OCI-LY7 (cell line): ENCODE measurements around the gene TASL. TPM values are rescaled to one million over a fixed set of nuclear protein-coding genes. Genes with fewer than 3 reads are reported as not detected.

Experiments used
- BruUV-seq: library from RNA; stranded (reverse); fragments of 400-500 nt; replicated peaks from 2 replicates; lab custom pipeline; 2021; lab: Mats Ljungman, UMichigan
- CTCF ChIA-PET: fragments of 300-600 bp; sonication (Branson Sonifier 250); formaldehyde crosslinking; loops from one replicate; lab custom pipeline; 2022; ENCODE audit warnings: antibody characterized with exemption; ENCODE audit not compliant: unreplicated experiment; lab: Charles Lee
- POLR2A ChIA-PET: fragments of 300-600 bp; sonication (Branson Sonifier 250); formaldehyde crosslinking; loops from one replicate; lab custom pipeline; 2022; ENCODE audit warnings: antibody characterized with exemption; lab: Charles Lee
- DNase-seq: peaks from one replicate; pipeline ENCODE4 v3.0.0-alpha.2; 2015; ENCODE audit warnings: low spot score
- H2AFZ ChIP-seq: fragments of 200-600 bp; sonication (generic), shearing (Covaris generic); 2 replicates; pipeline ENCODE4 v1.6.1; 2014; ENCODE audit warnings: mild to moderate bottlenecking, antibody characterized with exemption, low read length, moderate library complexity
- H3K27ac ChIP-seq: fragments of 200-600 bp; sonication (generic); 2 replicates; pipeline ENCODE4 v1.5.1; 2014; ENCODE audit warnings: mixed run types, low read depth, mild to moderate bottlenecking, moderate library complexity, low read length, inconsistent platforms; ENCODE audit not compliant: poor library complexity, severe bottlenecking
- H3K36me3 ChIP-seq: fragments of 200-600 bp; sonication (generic); 2 replicates; pipeline ENCODE4 v1.6.1; 2014; ENCODE audit warnings: mild to moderate bottlenecking, antibody characterized with exemption, low read length, moderate library complexity, mixed read lengths; ENCODE audit not compliant: insufficient read depth
- H3K4me1 ChIP-seq: fragments of 200-600 bp; sonication (generic); 2 replicates; pipeline ENCODE4 v1.5.1; 2014; ENCODE audit warnings: mild to moderate bottlenecking, low read length; ENCODE audit not compliant: insufficient read depth, poor library complexity, severe bottlenecking
- H3K4me2 ChIP-seq: fragments of 200-600 bp; sonication (generic); 2 replicates; pipeline ENCODE4 v1.6.1; 2014; ENCODE audit warnings: mild to moderate bottlenecking, low read length
- H3K4me3 ChIP-seq: fragments of 200-600 bp; sonication (generic); 2 replicates; pipeline ENCODE4 v1.5.1; 2014; ENCODE audit warnings: mild to moderate bottlenecking, low read depth, low read length; ENCODE audit not compliant: poor library complexity, severe bottlenecking
- H3K79me2 ChIP-seq: fragments of 200-600 bp; sonication (generic); 2 replicates; pipeline ENCODE4 v1.6.1; 2016; ENCODE audit warnings: low read depth, mild to moderate bottlenecking, low read length, moderate library complexity, mixed read lengths; ENCODE audit not compliant: insufficient read depth
- H3K9me2 ChIP-seq: fragments of 200-600 bp; sonication (generic); 2 replicates; pipeline ENCODE4 v1.6.1; 2016; ENCODE audit warnings: mild to moderate bottlenecking, low read length, mixed read lengths; ENCODE audit not compliant: insufficient read depth
- H3K9me3 ChIP-seq: fragments of 200-600 bp; sonication (generic); 2 replicates; pipeline ENCODE4 v1.6.1; 2014; ENCODE audit warnings: mild to moderate bottlenecking, mixed run types, low read length, mixed read lengths
- H4K20me1 ChIP-seq: fragments of 200-600 bp; sonication (generic); 2 replicates; pipeline ENCODE4 v1.6.1; 2014; ENCODE audit warnings: mild to moderate bottlenecking, antibody characterized with exemption, low read length, moderate library complexity, mixed read lengths; ENCODE audit not compliant: insufficient read depth
- CTCF ChIP-seq: fragments of 200-600 bp; sonication (generic); conservative IDR thresholded peaks from 2 replicates; pipeline ENCODE4 v1.5.1; 2014; ENCODE audit warnings: mild to moderate bottlenecking, antibody characterized with exemption, low read length, moderate library complexity, mixed read lengths
- EZH2phosphoT487 ChIP-seq: fragments of 200-600 bp; sonication (generic); IDR thresholded peaks from 2 replicates; pipeline ENCODE4 v1.6.1; 2018; ENCODE audit warnings: low read depth, borderline replicate concordance, mild to moderate bottlenecking, mixed run types, antibody characterized with exemption, low read length, moderate library complexity, mixed read lengths
- intact Hi-C: fragments of 100-400 bp; cut with micrococcal nuclease; formaldehyde crosslinking; loops from one replicate; pipeline ENCODE4 v1.10.0; 2022; ENCODE audit not compliant: unreplicated experiment
- small RNA-seq: library from RNA; depleted of rRNA; stranded (forward); fragments of <200 nt; gene quantifications from one replicate; pipeline ENCODE3, GENCODE V24; 2014
- total RNA-seq, 2 experiments: library from RNA; depleted of rRNA in 1 of 2; stranded (reverse); fragments of >200 nt in 1 of 2; shearing (Covaris generic) in 1 of 2; gene quantifications; 2 replicates each; pipeline ENCODE4 v1.2.3, GENCODE V29; 2014 to 2022

TASL gene
- total RNA-seq, 2 experiments from 2014 or later = 0.13 TPM; not detected in 1

DNA sequence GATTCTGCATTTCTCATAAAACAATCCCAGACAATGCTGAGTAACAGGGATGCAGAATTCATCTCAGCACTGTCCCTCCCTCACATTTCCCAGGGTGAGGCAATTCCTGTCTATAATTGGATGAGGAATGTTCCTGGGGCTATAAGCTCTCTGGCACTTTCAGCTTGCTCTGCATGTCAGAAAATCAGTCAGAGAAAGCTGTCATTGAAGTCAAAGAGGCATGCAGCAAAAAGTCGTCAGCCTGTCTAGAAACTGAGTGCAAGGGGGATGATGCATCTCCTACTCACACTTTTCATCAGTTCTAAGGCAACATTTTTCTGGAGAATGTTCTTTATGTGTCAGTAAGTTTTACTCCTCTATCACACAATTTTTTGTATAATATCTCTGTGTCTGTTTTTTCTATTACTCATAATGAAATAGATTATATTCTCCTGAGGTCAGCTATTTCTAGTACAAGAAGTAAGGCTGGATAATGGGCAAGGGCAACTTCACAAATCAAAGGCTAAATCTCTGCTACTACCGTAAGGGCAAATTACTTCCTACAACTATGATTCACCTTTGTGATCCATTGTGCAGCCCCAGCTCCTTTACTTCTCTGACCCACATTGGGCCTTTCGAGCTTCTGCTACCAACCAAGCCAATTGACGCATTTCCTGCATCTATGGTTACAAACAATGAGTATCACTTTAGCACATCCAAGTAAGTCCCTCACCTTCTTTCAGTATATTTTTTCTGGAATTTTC is 56.0 kb downstream of the TASL start:
- no peak for DNase-seq
- ChIA-PET POLR2A (no interaction called here), CTCF (no interaction called here)
- TF ChIP-seq EZH2phosphoT487 = no peak
- no peak for TF ChIP-seq CTCF
- no TSS peak for BruUV-seq
- intact Hi-C loops = no loop called here
- no peaks in the 10 kb centered on the region for H3K9me2 ChIP-seq
- H3K4me1 ChIP-seq = no peaks in the 10 kb centered on the region
- H3K4me3 ChIP-seq = no peak overlapping the region
- no peak overlapping the region for H3K27ac ChIP-seq
- no peak overlapping the region for H2AFZ ChIP-seq
- H3K36me3 ChIP-seq = no peaks in the 10 kb centered on the region
- H3K9me3 ChIP-seq = no peaks in the 10 kb centered on the region
- no peaks in the 10 kb centered on the region for H4K20me1 ChIP-seq
- H3K4me2 ChIP-seq = no peak overlapping the region
- H3K79me2 ChIP-seq = no peaks in the 10 kb centered on the region

- no peak overlapping the region for H2AFZ ChIP-seq
- H3K4me3 ChIP-seq = no peak overlapping the region
- H3K9me3 ChIP-seq = no peaks in the 10 kb centered on the region
- H4K20me1 ChIP-seq = no peaks in the 10 kb centered on the region
- BruUV-seq = no TSS peak
- TF ChIP-seq CTCF (peak; percentile 78), EZH2phosphoT487 (no peak)
- H3K27ac ChIP-seq = no peak overlapping the region
- POLR2A ChIA-PET = no interaction called here
- intact Hi-C loops = no loop called here
- peak; percentile 4 for DNase-seq
- H3K4me1 ChIP-seq = no peaks in the 10 kb centered on the region
- no peaks in the 10 kb centered on the region for H3K79me2 ChIP-seq
- no peak overlapping the region for H3K4me2 ChIP-seq
- CTCF ChIA-PET = no interaction called here
- H3K9me2 ChIP-seq = no peaks in the 10 kb centered on the region
- no peaks in the 10 kb centered on the region for H3K36me3 ChIP-seq
Measured at GRCh38 chrX:30513284-30513683, 64.3 kb downstream of the TASL start.

Small RNA genes lying within 50 kb of the gene (small RNA-seq; reads per million reads assigned to genes)
- not detected for gene CKS1BP6

Other genes starting within 250 kb of the TASL start
- 8.1 and 10.1 TPM in 2 replicates for gene GK, start 75.7 kb upstream of the TASL start, total RNA-seq (2014; rRNA removed; shearing (Covaris generic))
- gene GK, start 75.7 kb upstream of the TASL start, total RNA-seq (2022) = 15.5 and 19.7 TPM in 2 replicates